Hippocampal formation (tissue), 2 donors: Measurements from ENCODE around the gene ABLIM3.

Experiments
- DNase-seq, 2 donors: peaks; one replicate each; lab custom pipeline; 2025; lab: John Stamatoyannopoulos, UW

The ABLIM3 gene

GRCh38 chr5:149141224-149141956, at the start of gene ABLIM3:
ABLIM3 (plus strand) TSS chr5:149141493; CDS start chr5:149142096, 603 bp downstream.
- DNase-seq, result peak in 1 of 2 donors; percentile 63

- no peak for DNase-seq
Measured at GRCh38 chr5:149093625-149094024, 47.7 kb upstream of the ABLIM3 start.

GRCh38 chr5:149094996-149095395, 46.3 kb upstream of the ABLIM3 start:
- no peak for DNase-seq

GRCh38 chr5:149099920-149100319, 41.4 kb upstream of the ABLIM3 start:
- no peak for DNase-seq

- no peak for DNase-seq
Measured at GRCh38 chr5:149100331-149100730, 41.0 kb upstream of the ABLIM3 start.

- no peak for DNase-seq
Measured at GRCh38 chr5:149108651-149109280, 32.5 kb upstream of the ABLIM3 start.

GRCh38 chr5:149110406-149110805, 30.9 kb upstream of the ABLIM3 start:
- DNase-seq, result no peak

GRCh38 chr5:149113669-149114068, 27.6 kb upstream of the ABLIM3 start:
- no peak for DNase-seq

- DNase-seq, result peak; percentile 75 to 89
Measured at GRCh38 chr5:149114403-149115312, 26.6 kb upstream of the ABLIM3 start.

GRCh38 chr5:149117970-149118369, 23.3 kb upstream of the ABLIM3 start:
- DNase-seq, result no peak

GRCh38 chr5:149118463-149118862, 22.8 kb upstream of the ABLIM3 start:
- no peak for DNase-seq

- DNase-seq, result no peak
Measured at GRCh38 chr5:149121145-149121544, 20.1 kb upstream of the ABLIM3 start.

GRCh38 chr5:149123211-149123610, 18.1 kb upstream of the ABLIM3 start:
- DNase-seq, result no peak

- no peak for DNase-seq
Measured at GRCh38 chr5:149125386-149125891, 15.9 kb upstream of the ABLIM3 start.

GRCh38 chr5:149126906-149127305, 14.4 kb upstream of the ABLIM3 start:
- no peak for DNase-seq

GRCh38 chr5:149127394-149127955, 13.8 kb upstream of the ABLIM3 start:
- no peak for DNase-seq

GRCh38 chr5:149128023-149128875, 13.0 kb upstream of the ABLIM3 start:
- no peak for DNase-seq

GRCh38 chr5:149129181-149129580, 12.1 kb upstream of the ABLIM3 start:
- DNase-seq, result no peak

GRCh38 chr5:149130121-149130914, 11.0 kb upstream of the ABLIM3 start:
- DNase-seq, result no peak

GRCh38 chr5:149132474-149132873, 8.8 kb upstream of the ABLIM3 start:
- no peak for DNase-seq
